Activated naive CD8-positive, alpha-beta T cell (primary cell): Measurements from ENCODE around the gene ZSCAN1.

Experiments used
- H3K27ac Mint-ChIP-seq: one replicate; pipeline ENCODE4 v1.8.0; 2021; ENCODE audit warnings: mixed read lengths
- H3K27me3 Mint-ChIP-seq: one replicate; pipeline ENCODE4 v1.8.0; 2021; ENCODE audit warnings: mixed read lengths
- H3K36me3 Mint-ChIP-seq: one replicate; pipeline ENCODE4 v1.8.0; 2021; ENCODE audit warnings: mixed read lengths
- H3K4me1 Mint-ChIP-seq: one replicate; pipeline ENCODE4 v1.8.0; 2021; ENCODE audit warnings: low read depth, mixed read lengths
- H3K4me3 Mint-ChIP-seq: one replicate; pipeline ENCODE4 v1.8.0; 2021; ENCODE audit warnings: mild to moderate bottlenecking, mixed read lengths
- H3K9me3 Mint-ChIP-seq: one replicate; pipeline ENCODE4 v1.8.0; 2021; ENCODE audit warnings: low read depth, mixed read lengths

Gene ZSCAN1

GRCh38 chr19:58021541-58022282, 12.1 kb upstream of the ZSCAN1 start:
- Mint-ChIP-seq H3K27me3 (peaks cover 6% of the 10 kb centered on the region), H3K36me3 (peaks cover 2% of the 10 kb centered on the region), H3K27ac (no peak overlapping the region), H3K9me3 (peaks cover 8% of the 10 kb centered on the region), H3K4me1 (no peaks in the 10 kb centered on the region), H3K4me3 (no peak overlapping the region)

GRCh38 chr19:58022283-58022660, 11.6 kb upstream of the ZSCAN1 start:
- H3K4me1 Mint-ChIP-seq = no peaks in the 10 kb centered on the region
- H3K36me3 Mint-ChIP-seq = peaks cover 2% of the 10 kb centered on the region
- no peak overlapping the region for H3K4me3 Mint-ChIP-seq
- peaks cover 8% of the 10 kb centered on the region for H3K9me3 Mint-ChIP-seq
- no peak overlapping the region for H3K27ac Mint-ChIP-seq
- H3K27me3 Mint-ChIP-seq = peaks cover 3% of the 10 kb centered on the region

- H3K27me3 Mint-ChIP-seq = peaks cover 3% of the 10 kb centered on the region
- peaks cover 5% of the 10 kb centered on the region for H3K36me3 Mint-ChIP-seq
- H3K4me1 Mint-ChIP-seq = no peaks in the 10 kb centered on the region
- no peak overlapping the region for H3K27ac Mint-ChIP-seq
- no peak overlapping the region for H3K4me3 Mint-ChIP-seq
- peaks cover 8% of the 10 kb centered on the region for H3K9me3 Mint-ChIP-seq
Measured at GRCh38 chr19:58024661-58025060, 9.2 kb upstream of the ZSCAN1 start.

GRCh38 chr19:58034477-58034793, 610 bp downstream of the ZSCAN1 start:
- Mint-ChIP-seq H3K27ac (no peak overlapping the region), H3K27me3 (peaks cover 32% of the 10 kb centered on the region), H3K4me1 (peaks cover 4% of the 10 kb centered on the region), H3K4me3 (no peak overlapping the region), H3K9me3 (peaks cover 15% of the 10 kb centered on the region), H3K36me3 (peaks cover 23% of the 10 kb centered on the region)

- H3K9me3 Mint-ChIP-seq = peaks cover 15% of the 10 kb centered on the region
Measured at GRCh38 chr19:58035863-58036262, 2.0 kb downstream of the ZSCAN1 start.

GRCh38 chr19:58037927-58038687, 4.3 kb downstream of the ZSCAN1 start:
- Mint-ChIP-seq H3K4me3 (no peak overlapping the region), H3K9me3 (peaks cover 15% of the 10 kb centered on the region), H3K27me3 (peaks cover 25% of the 10 kb centered on the region), H3K4me1 (peaks cover 4% of the 10 kb centered on the region), H3K36me3 (peaks cover 22% of the 10 kb centered on the region), H3K27ac (no peak overlapping the region)

More at GRCh38 chr19:58035863-58036262, 2.0 kb downstream of the ZSCAN1 start:
- H3K27ac Mint-ChIP-seq = no peak overlapping the region
- peaks cover 4% of the 10 kb centered on the region for H3K4me1 Mint-ChIP-seq
- H3K4me3 Mint-ChIP-seq = no peak overlapping the region
- H3K36me3 Mint-ChIP-seq = peaks cover 21% of the 10 kb centered on the region
- peaks cover 32% of the 10 kb centered on the region for H3K27me3 Mint-ChIP-seq

GRCh38 chr19:58038688-58039204, 4.9 kb downstream of the ZSCAN1 start:
- peaks cover 15% of the 10 kb centered on the region for H3K9me3 Mint-ChIP-seq
- no peak overlapping the region for H3K4me3 Mint-ChIP-seq
- no peak overlapping the region for H3K27ac Mint-ChIP-seq
- peaks cover 4% of the 10 kb centered on the region for H3K4me1 Mint-ChIP-seq
- peaks cover 22% of the 10 kb centered on the region for H3K36me3 Mint-ChIP-seq
- H3K27me3 Mint-ChIP-seq = peaks cover 25% of the 10 kb centered on the region

- H3K27ac Mint-ChIP-seq = no peak overlapping the region
- no peak overlapping the region for H3K4me3 Mint-ChIP-seq
- peaks cover 13% of the 10 kb centered on the region for H3K36me3 Mint-ChIP-seq
- H3K27me3 Mint-ChIP-seq = peaks cover 12% of the 10 kb centered on the region
- no peaks in the 10 kb centered on the region for H3K4me1 Mint-ChIP-seq
- peaks cover 12% of the 10 kb centered on the region for H3K9me3 Mint-ChIP-seq
Measured at GRCh38 chr19:58040751-58041525, 7.1 kb downstream of the ZSCAN1 start.

- Mint-ChIP-seq H3K27me3 (peaks cover 4% of the 10 kb centered on the region), H3K27ac (no peak overlapping the region), H3K9me3 (peaks cover 11% of the 10 kb centered on the region), H3K36me3 (peaks cover 13% of the 10 kb centered on the region), H3K4me3 (no peak overlapping the region), H3K4me1 (no peaks in the 10 kb centered on the region)
Measured at GRCh38 chr19:58042495-58043340, 8.9 kb downstream of the ZSCAN1 start.

- Mint-ChIP-seq H3K27me3 (peaks cover 2% of the 10 kb centered on the region), H3K4me1 (no peaks in the 10 kb centered on the region), H3K36me3 (peaks cover 15% of the 10 kb centered on the region), H3K9me3 (peaks cover 16% of the 10 kb centered on the region), H3K4me3 (no peak overlapping the region), H3K27ac (no peak overlapping the region)
Measured at GRCh38 chr19:58044391-58044790, 10.6 kb downstream of the ZSCAN1 start.

- peaks cover 2% of the 10 kb centered on the region for H3K27me3 Mint-ChIP-seq
- peaks cover 16% of the 10 kb centered on the region for H3K9me3 Mint-ChIP-seq
Measured at GRCh38 chr19:58044886-58045285, 11.1 kb downstream of the ZSCAN1 start.

GRCh38 chr19:58045411-58046050, 11.7 kb downstream of the ZSCAN1 start:
- no peak overlapping the region for H3K27ac Mint-ChIP-seq
- H3K4me1 Mint-ChIP-seq = no peaks in the 10 kb centered on the region
- peaks cover 15% of the 10 kb centered on the region for H3K36me3 Mint-ChIP-seq
- no peak overlapping the region for H3K4me3 Mint-ChIP-seq
- H3K27me3 Mint-ChIP-seq = peaks cover 2% of the 10 kb centered on the region
- peaks cover 16% of the 10 kb centered on the region for H3K9me3 Mint-ChIP-seq

More at GRCh38 chr19:58044886-58045285, 11.1 kb downstream of the ZSCAN1 start:
- no peak overlapping the region for H3K27ac Mint-ChIP-seq
- H3K36me3 Mint-ChIP-seq = peaks cover 15% of the 10 kb centered on the region
- no peak overlapping the region for H3K4me3 Mint-ChIP-seq
- H3K4me1 Mint-ChIP-seq = no peaks in the 10 kb centered on the region

- no peak overlapping the region for H3K4me3 Mint-ChIP-seq
- H3K36me3 Mint-ChIP-seq = peaks cover 17% of the 10 kb centered on the region
- peaks cover 2% of the 10 kb centered on the region for H3K27me3 Mint-ChIP-seq
- H3K4me1 Mint-ChIP-seq = no peaks in the 10 kb centered on the region
- H3K9me3 Mint-ChIP-seq = peaks cover 16% of the 10 kb centered on the region
- H3K27ac Mint-ChIP-seq = no peak overlapping the region
Measured at GRCh38 chr19:58046856-58047255, 13.0 kb downstream of the ZSCAN1 start.

- Mint-ChIP-seq H3K9me3 (peaks cover 16% of the 10 kb centered on the region), H3K27me3 (peaks cover 2% of the 10 kb centered on the region), H3K27ac (no peak overlapping the region), H3K4me3 (no peak overlapping the region), H3K36me3 (peaks cover 17% of the 10 kb centered on the region), H3K4me1 (no peaks in the 10 kb centered on the region)
Measured at GRCh38 chr19:58047672-58048071, 13.8 kb downstream of the ZSCAN1 start.
